SW 1271 (cell line): ENCODE results near the gene DCTN2.
"Not testable (repeated sequence)": the region's sequence is repeated elsewhere in the genome, so short reads cannot be mapped to it uniquely, and the experiment has no call there.

Experiments used
- DNase-seq, 2 experiments: peaks; one replicate each; lab custom pipeline; 2025; lab: John Stamatoyannopoulos, UW

The DCTN2 gene

GRCh38 chr12:57546438-57547287 lies at the start of gene DCTN2:
TSS of gene DCTN2 (minus strand) at chr12:57547192. CDS start at chr12:57547063, 129 bp downstream.
- DNase-seq = peak; percentile 86 to 98

GRCh38 chr12:57593187-57593586 lies 46.2 kb upstream of the DCTN2 start:
- no peak for DNase-seq

GRCh38 chr12:57592551-57593165 lies 45.7 kb upstream of the DCTN2 start:
- DNase-seq = no peak

- DNase-seq = no peak
These were observed 44.9 kb upstream of the DCTN2 start for GRCh38 chr12:57591782-57592325.

- peak in 1 of 2 experiments; percentile 63 for DNase-seq
These were observed 44.1 kb upstream of the DCTN2 start, which contains the start of gene PIP4K2C for GRCh38 chr12:57590864-57591781. TSS of gene PIP4K2C (plus strand) at chr12:57591192. CDS start at chr12:57591290, 98 bp downstream.

- DNase-seq = no peak
These were observed 43.5 kb upstream of the DCTN2 start for GRCh38 chr12:57590479-57590863.

- DNase-seq = not testable (repeated sequence)
These were observed 42.1 kb upstream of the DCTN2 start for GRCh38 chr12:57588951-57589610.

- no peak for DNase-seq
These were observed 39.9 kb upstream of the DCTN2 start for GRCh38 chr12:57586832-57587429.

- no peak for DNase-seq
These were observed 39.1 kb upstream of the DCTN2 start for GRCh38 chr12:57586128-57586527.

- no peak for DNase-seq
These were observed 38.2 kb upstream of the DCTN2 start for GRCh38 chr12:57585156-57585555.

- DNase-seq = no peak
These were observed 37.7 kb upstream of the DCTN2 start for GRCh38 chr12:57584690-57585089.

GRCh38 chr12:57584050-57584449 lies 37.1 kb upstream of the DCTN2 start:
- no peak for DNase-seq

- DNase-seq = peak; percentile 48 to 76
These were observed 36.2 kb upstream of the DCTN2 start for GRCh38 chr12:57583008-57583831.

- no peak for DNase-seq
These were observed 35.4 kb upstream of the DCTN2 start for GRCh38 chr12:57582440-57582839.

GRCh38 chr12:57581802-57582201 lies 34.8 kb upstream of the DCTN2 start:
- DNase-seq = no peak

GRCh38 chr12:57580466-57580795 lies 33.4 kb upstream of the DCTN2 start:
- DNase-seq = no peak

GRCh38 chr12:57579677-57580465 lies 32.9 kb upstream of the DCTN2 start:
- DNase-seq = no peak

- DNase-seq = no peak
These were observed 32.0 kb upstream of the DCTN2 start for GRCh38 chr12:57579011-57579410.

GRCh38 chr12:57577981-57578758 lies 31.2 kb upstream of the DCTN2 start:
- DNase-seq = no peak
